ENCODE measurements around the gene GRAMD1C. TPM values are rescaled to one million over a fixed set of nuclear protein-coding genes. Genes with fewer than 3 reads are reported as not detected.
A peak's percentile ranks its signal among the peaks of the same experiment; 100 is the strongest.

The GRAMD1C gene
- total RNA-seq, 1 experiment from 2014 or later, result 3.9 TPM

DNA sequence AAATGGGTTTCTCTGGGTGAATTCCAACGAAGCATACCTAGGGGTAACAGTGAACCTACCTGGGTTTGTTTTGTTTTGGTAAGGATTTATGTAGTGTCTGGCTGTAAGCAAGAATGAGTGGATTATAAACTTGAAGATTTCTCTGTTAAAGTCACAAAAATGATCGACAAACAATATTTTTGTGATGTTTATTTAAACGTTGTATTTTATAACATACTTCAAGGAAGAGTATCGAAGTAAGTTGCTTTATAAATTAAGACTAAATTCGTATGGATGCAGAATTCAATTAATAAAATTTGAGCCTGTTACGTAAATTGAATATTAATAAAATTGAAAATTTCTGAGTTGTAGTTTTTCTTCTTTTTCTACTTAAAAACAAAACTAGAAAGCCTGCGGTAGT is 108.2 kb downstream of the GRAMD1C start:
- BruUV-seq (replicated peaks), result no TSS peak

DNA sequence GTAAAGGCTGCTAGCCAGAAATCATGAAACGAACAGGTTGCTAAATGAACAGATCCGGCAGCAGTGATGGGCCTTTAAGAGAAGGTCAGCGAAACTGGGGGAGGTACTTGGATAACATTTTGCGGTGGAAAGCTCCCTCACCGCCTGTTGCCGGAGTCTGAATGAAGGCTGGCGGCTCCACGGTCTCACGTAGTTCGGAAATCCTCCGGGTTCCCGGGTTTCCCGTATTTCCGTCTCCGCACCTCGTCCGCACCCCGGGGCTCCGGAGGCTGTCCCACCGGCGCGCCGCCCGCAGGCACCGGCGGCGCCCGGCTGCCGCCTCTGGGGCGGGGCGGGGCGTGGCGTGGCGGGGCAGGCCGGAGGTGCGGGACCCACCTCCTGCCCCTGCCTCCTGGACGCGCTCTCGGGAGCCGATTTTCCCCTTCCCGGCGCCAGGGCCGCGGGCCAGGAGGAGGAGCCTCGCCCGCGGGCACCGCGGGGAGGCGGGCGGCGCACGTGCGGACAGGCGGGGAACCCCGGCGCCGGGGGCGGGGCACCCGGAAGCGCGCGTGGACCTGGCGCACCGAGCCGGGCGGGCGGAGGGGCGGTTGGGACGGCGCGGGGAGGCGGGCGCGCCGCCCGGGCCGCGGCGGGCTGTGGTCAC is 108.9 kb downstream of the GRAMD1C start, which contains the start of gene ZDHHC23:
ZDHHC23 (plus strand) TSS at position 642 of the 643 bp plus-strand sequence. CDS start 790 bp downstream, outside the sequence.
- no peaks in the 10 kb centered on the region for H3K36me3 Mint-ChIP-seq (ENCODE audit: insufficient read depth, unreplicated experiment)
- H3K4me1 Mint-ChIP-seq (ENCODE audit: low read depth, unreplicated experiment), result peaks cover 7% of the 10 kb centered on the region
- peak within 1 kb of the TSS; percentile 90 for H3K4me3 ChIP-seq (ENCODE audit: low read depth, low read length)
- H3K27ac Mint-ChIP-seq (ENCODE audit: unreplicated experiment), result no peak within 1 kb of the TSS
- peak within 1 kb of the TSS; percentile 80 for H3K4me3 Mint-ChIP-seq (ENCODE audit: unreplicated experiment)
- H3K36me3 ChIP-seq (ENCODE audit: control insufficient read depth, insufficient read depth, low read length), result no peaks in the 10 kb centered on the region
- no peaks in the 10 kb centered on the region for H3K9me3 ChIP-seq
- CTCF ChIA-PET, result no interaction called here
- TF ChIP-seq, protein P1, sequence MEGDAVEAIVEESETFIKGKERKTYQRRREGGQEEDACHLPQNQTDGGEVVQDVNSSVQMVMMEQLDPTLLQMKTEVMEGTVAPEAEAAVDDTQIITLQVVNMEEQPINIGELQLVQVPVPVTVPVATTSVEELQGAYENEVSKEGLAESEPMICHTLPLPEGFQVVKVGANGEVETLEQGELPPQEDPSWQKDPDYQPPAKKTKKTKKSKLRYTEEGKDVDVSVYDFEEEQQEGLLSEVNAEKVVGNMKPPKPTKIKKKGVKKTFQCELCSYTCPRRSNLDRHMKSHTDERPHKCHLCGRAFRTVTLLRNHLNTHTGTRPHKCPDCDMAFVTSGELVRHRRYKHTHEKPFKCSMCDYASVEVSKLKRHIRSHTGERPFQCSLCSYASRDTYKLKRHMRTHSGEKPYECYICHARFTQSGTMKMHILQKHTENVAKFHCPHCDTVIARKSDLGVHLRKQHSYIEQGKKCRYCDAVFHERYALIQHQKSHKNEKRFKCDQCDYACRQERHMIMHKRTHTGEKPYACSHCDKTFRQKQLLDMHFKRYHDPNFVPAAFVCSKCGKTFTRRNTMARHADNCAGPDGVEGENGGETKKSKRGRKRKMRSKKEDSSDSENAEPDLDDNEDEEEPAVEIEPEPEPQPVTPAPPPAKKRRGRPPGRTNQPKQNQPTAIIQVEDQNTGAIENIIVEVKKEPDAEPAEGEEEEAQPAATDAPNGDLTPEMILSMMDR (IDR thresholded peaks at IDR 0.05; ENCODE audit: insufficient read depth in 1 of 2, low read depth in 1 of 2, low read length in 1 of 2, severe bottlenecking in 1 of 2, unreplicated experiment in 1 of 2), result no peak
- intact Hi-C loops (cut with micrococcal nuclease; ENCODE audit: unreplicated experiment), result loop anchor here (2.0 to 5.0 kb wide), 2 partner anchors 109 to 200 kb away; partner anchors contain the start of genes ATP6V1A, CCDC191, NAA50 and QTRT2
- no peaks in the 10 kb centered on the region for H3K27me3 ChIP-seq (replicated peaks; ENCODE audit: control insufficient read depth, insufficient read depth, low read length)
- H3K27me3 Mint-ChIP-seq (ENCODE audit: insufficient read depth, unreplicated experiment), result peaks cover 15% of the 10 kb centered on the region
- no peaks in the 10 kb centered on the region for H3K4me1 ChIP-seq
- DNase-seq, result peak; percentile 80 to 87
- POLR2A ChIA-PET, result no interaction called here
- BruUV-seq (replicated peaks), result no TSS peak
- no peaks in the 10 kb centered on the region for H3K9me3 Mint-ChIP-seq (ENCODE audit: unreplicated experiment)

More for the DNA sequence above, 108.2 kb downstream of the GRAMD1C start:
- H3K9me3 ChIP-seq, result no peaks in the 10 kb centered on the region
- DNase-seq, result no peak
- intact Hi-C loops (cut with micrococcal nuclease; ENCODE audit: unreplicated experiment), result loop anchor here (5.0 kb wide), 1 partner anchor 200 kb away; the partner anchor contains the start of genes ATP6V1A and NAA50
- POLR2A ChIA-PET, result no interaction called here
- no peaks in the 10 kb centered on the region for H3K27me3 ChIP-seq (replicated peaks; ENCODE audit: control insufficient read depth, insufficient read depth, low read length)
- no peak overlapping the region for H3K27ac Mint-ChIP-seq (ENCODE audit: unreplicated experiment)
- peaks cover 7% of the 10 kb centered on the region for H3K4me1 Mint-ChIP-seq (ENCODE audit: low read depth, unreplicated experiment)
- no peaks in the 10 kb centered on the region for H3K9me3 Mint-ChIP-seq (ENCODE audit: unreplicated experiment)
- H3K36me3 ChIP-seq (ENCODE audit: control insufficient read depth, insufficient read depth, low read length), result no peaks in the 10 kb centered on the region
- H3K4me3 ChIP-seq (ENCODE audit: low read depth, low read length), result peak overlapping the region; percentile 90
- no peaks in the 10 kb centered on the region for H3K36me3 Mint-ChIP-seq (ENCODE audit: insufficient read depth, unreplicated experiment)
- H3K27me3 Mint-ChIP-seq (ENCODE audit: insufficient read depth, unreplicated experiment), result peaks cover 18% of the 10 kb centered on the region
- no peaks in the 10 kb centered on the region for H3K4me1 ChIP-seq
- TF ChIP-seq, protein P1 (IDR thresholded peaks at IDR 0.05; ENCODE audit: insufficient read depth in 1 of 2, low read depth in 1 of 2, low read length in 1 of 2, severe bottlenecking in 1 of 2, unreplicated experiment in 1 of 2), result no peak
- CTCF ChIA-PET, result no interaction called here
- H3K4me3 Mint-ChIP-seq (ENCODE audit: unreplicated experiment), result peak overlapping the region; percentile 80

- peak overlapping the region; percentile 80 for H3K4me3 Mint-ChIP-seq (ENCODE audit: unreplicated experiment)
- ChIA-PET CTCF (no interaction called here), POLR2A (no interaction called here)
- H3K4me1 Mint-ChIP-seq (ENCODE audit: low read depth, unreplicated experiment), result peaks cover 7% of the 10 kb centered on the region
- no peak overlapping the region for H3K27ac Mint-ChIP-seq (ENCODE audit: unreplicated experiment)
- H3K9me3 ChIP-seq, result no peaks in the 10 kb centered on the region
- H3K27me3 Mint-ChIP-seq (ENCODE audit: insufficient read depth, unreplicated experiment), result peaks cover 15% of the 10 kb centered on the region
- peak overlapping the region; percentile 90 for H3K4me3 ChIP-seq (ENCODE audit: low read depth, low read length)
- H3K9me3 Mint-ChIP-seq (ENCODE audit: unreplicated experiment), result no peaks in the 10 kb centered on the region
- H3K4me1 ChIP-seq, result no peaks in the 10 kb centered on the region
- no TSS peak for BruUV-seq (replicated peaks)
- no peaks in the 10 kb centered on the region for H3K36me3 ChIP-seq (ENCODE audit: control insufficient read depth, insufficient read depth, low read length)
- intact Hi-C loops (cut with micrococcal nuclease; ENCODE audit: unreplicated experiment), result loop anchor here (2.0 to 5.0 kb wide), 2 partner anchors 109 to 201 kb away; partner anchors contain the start of genes ATP6V1A, CCDC191, NAA50 and QTRT2
- peak; percentile 59 to 66 for DNase-seq
- H3K27me3 ChIP-seq (replicated peaks; ENCODE audit: control insufficient read depth, insufficient read depth, low read length), result no peaks in the 10 kb centered on the region
- TF ChIP-seq, protein P1 (IDR thresholded peaks at IDR 0.05; ENCODE audit: insufficient read depth in 1 of 2, low read depth in 1 of 2, low read length in 1 of 2, severe bottlenecking in 1 of 2, unreplicated experiment in 1 of 2), result peak in 1 of 2 experiments; percentile 8
- no peaks in the 10 kb centered on the region for H3K36me3 Mint-ChIP-seq (ENCODE audit: insufficient read depth, unreplicated experiment)
These were observed 109.7 kb downstream of the GRAMD1C start for GRCh38 chr3:113948015-113948917.

Measured in Caco-2 (cell line).